T-helper 2 cell treated with Interferon-gamma antibody and Interleukin-4, amounts not matched to agents 5 μg/mL and 100 μg/mL, for 36 hours (primary cell): ENCODE data around the gene LSR.

Experiments
- DNase-seq: peaks from one replicate; pipeline ENCODE4 v3.0.0; 2021; ENCODE audit warnings: low spot score
- H3K27ac Mint-ChIP-seq: one replicate; pipeline ENCODE4 v1.8.0; 2021; ENCODE audit warnings: mild to moderate bottlenecking, mixed read lengths
- H3K27me3 Mint-ChIP-seq: one replicate; pipeline ENCODE4 v1.8.0; 2021; ENCODE audit warnings: low read depth, mixed read lengths
- H3K36me3 Mint-ChIP-seq: one replicate; pipeline ENCODE4 v1.8.0; 2021; ENCODE audit warnings: low read depth, mixed read lengths
- H3K4me1 Mint-ChIP-seq: one replicate; pipeline ENCODE4 v1.8.0; 2021; ENCODE audit warnings: low read depth, mixed read lengths
- H3K4me3 Mint-ChIP-seq: one replicate; pipeline ENCODE4 v1.8.0; 2022; ENCODE audit warnings: mild to moderate bottlenecking, moderate library complexity, mixed read lengths
- H3K9me3 Mint-ChIP-seq: one replicate; pipeline ENCODE4 v1.8.0; 2021; ENCODE audit warnings: mixed read lengths

LSR gene

GRCh38 chr19:35309481-35310279 is 60.9 kb downstream of the LSR start:
- H3K27ac Mint-ChIP-seq: no peak overlapping the region
- DNase-seq: no peak
- H3K4me1 Mint-ChIP-seq: peaks cover 2% of the 10 kb centered on the region
- H3K27me3 Mint-ChIP-seq: no peaks in the 10 kb centered on the region
- no peaks in the 10 kb centered on the region for H3K36me3 Mint-ChIP-seq
- no peaks in the 10 kb centered on the region for H3K9me3 Mint-ChIP-seq
- H3K4me3 Mint-ChIP-seq: no peak overlapping the region

GRCh38 chr19:35310331-35310730 is 61.5 kb downstream of the LSR start:
- H3K9me3 Mint-ChIP-seq: no peaks in the 10 kb centered on the region
- peaks cover 2% of the 10 kb centered on the region for H3K4me1 Mint-ChIP-seq
- no peaks in the 10 kb centered on the region for H3K27me3 Mint-ChIP-seq
- H3K4me3 Mint-ChIP-seq: no peak overlapping the region
- H3K27ac Mint-ChIP-seq: no peak overlapping the region
- no peak for DNase-seq
- no peaks in the 10 kb centered on the region for H3K36me3 Mint-ChIP-seq

- peaks cover 2% of the 10 kb centered on the region for H3K4me1 Mint-ChIP-seq
- no peaks in the 10 kb centered on the region for H3K36me3 Mint-ChIP-seq
- no peak overlapping the region for H3K4me3 Mint-ChIP-seq
- no peaks in the 10 kb centered on the region for H3K27me3 Mint-ChIP-seq
- H3K27ac Mint-ChIP-seq: no peak overlapping the region
- no peaks in the 10 kb centered on the region for H3K9me3 Mint-ChIP-seq
- DNase-seq: no peak
These were observed 62.1 kb downstream of the LSR start for GRCh38 chr19:35310811-35311465.

GRCh38 chr19:35311901-35312665 is 63.3 kb downstream of the LSR start:
- no peaks in the 10 kb centered on the region for H3K27me3 Mint-ChIP-seq
- H3K4me3 Mint-ChIP-seq: no peak overlapping the region
- no peaks in the 10 kb centered on the region for H3K9me3 Mint-ChIP-seq
- no peak overlapping the region for H3K27ac Mint-ChIP-seq
- peaks cover 2% of the 10 kb centered on the region for H3K4me1 Mint-ChIP-seq
- DNase-seq: no peak
- H3K36me3 Mint-ChIP-seq: no peaks in the 10 kb centered on the region

- Mint-ChIP-seq H3K4me1 (peaks cover 4% of the 10 kb centered on the region), H3K36me3 (no peaks in the 10 kb centered on the region), H3K27ac (no peak overlapping the region), H3K27me3 (no peaks in the 10 kb centered on the region), H3K9me3 (no peaks in the 10 kb centered on the region), H3K4me3 (no peak overlapping the region)
- no peak for DNase-seq
These were observed 64.8 kb downstream of the LSR start for GRCh38 chr19:35313587-35313986.

GRCh38 chr19:35314031-35314430 is 65.2 kb downstream of the LSR start:
- Mint-ChIP-seq H3K9me3 (no peaks in the 10 kb centered on the region), H3K4me3 (no peak overlapping the region), H3K36me3 (no peaks in the 10 kb centered on the region), H3K27ac (no peak overlapping the region), H3K4me1 (peaks cover 9% of the 10 kb centered on the region), H3K27me3 (no peaks in the 10 kb centered on the region)
- no peak for DNase-seq

GRCh38 chr19:35314858-35315470 is 66.2 kb downstream of the LSR start:
- Mint-ChIP-seq H3K36me3 (no peaks in the 10 kb centered on the region), H3K4me3 (no peak overlapping the region), H3K4me1 (peaks cover 9% of the 10 kb centered on the region), H3K27me3 (no peaks in the 10 kb centered on the region), H3K9me3 (no peaks in the 10 kb centered on the region), H3K27ac (no peak overlapping the region)
- DNase-seq: no peak

- Mint-ChIP-seq H3K4me1 (peaks cover 7% of the 10 kb centered on the region), H3K36me3 (no peaks in the 10 kb centered on the region), H3K9me3 (no peaks in the 10 kb centered on the region), H3K4me3 (no peak overlapping the region), H3K27ac (no peak overlapping the region), H3K27me3 (no peaks in the 10 kb centered on the region)
- no peak for DNase-seq
These were observed 67.1 kb downstream of the LSR start for GRCh38 chr19:35315883-35316282.

GRCh38 chr19:35316560-35316959 is 67.8 kb downstream of the LSR start:
- no peaks in the 10 kb centered on the region for H3K9me3 Mint-ChIP-seq
- no peaks in the 10 kb centered on the region for H3K36me3 Mint-ChIP-seq

More at GRCh38 chr19:35316560-35316959, 67.8 kb downstream of the LSR start:
- Mint-ChIP-seq H3K27ac (no peak overlapping the region), H3K4me3 (no peak overlapping the region), H3K4me1 (peaks cover 7% of the 10 kb centered on the region), H3K27me3 (no peaks in the 10 kb centered on the region)
- DNase-seq: no peak
